ENCODE results near the gene CAPN11. TPM values are rescaled to one million over a fixed set of nuclear protein-coding genes. Genes with fewer than 3 reads are reported as not detected.

The CAPN11 gene
- total and polyA plus RNA-seq, 7 donors = 0.41 to 1.6 (median 0.71) TPM; not detected in 3

GRCh38 chr6:44156494-44157151 lies 2.0 kb upstream of the CAPN11 start:
- WGBS, 2 donors = 39 to 71% methylated on average over 9 of the region's 9 CpGs
- intact Hi-C loops (cut with DNase I) = no loop called here
- H3K4me3 ChIP-seq = no peak overlapping the region

DNA sequence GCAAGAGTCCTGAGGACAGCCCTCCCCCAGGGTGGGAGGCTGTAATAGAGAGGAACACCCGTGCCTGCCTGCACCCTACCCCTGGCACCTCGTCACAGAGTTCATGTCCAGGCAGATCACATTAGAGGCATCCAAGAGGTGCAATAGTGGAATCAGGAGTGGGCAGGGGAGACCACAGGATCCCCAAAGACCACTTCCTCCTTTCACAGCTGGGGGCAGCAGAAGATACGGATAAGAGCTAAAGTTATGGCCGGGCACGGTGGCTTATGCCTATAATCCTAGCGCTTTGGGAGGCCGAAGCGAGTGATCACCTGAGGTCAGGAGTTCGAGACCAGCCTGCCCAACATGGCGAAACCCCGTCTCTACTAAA lies 1.5 kb upstream of the CAPN11 start:
- no peaks in the 10 kb centered on the region for H3K27me3 ChIP-seq
- DNase-seq = no peak
- no peaks in the 10 kb centered on the region for H3K4me1 ChIP-seq
- H3K4me3 ChIP-seq = no peak overlapping the region
- no peaks in the 10 kb centered on the region for H3K9me3 ChIP-seq
- 87 to 90% methylated on average over 11 of the region's 11 CpGs for WGBS, 2 donors
- no peak overlapping the region for H3K27ac ChIP-seq
- peaks cover 0 to 7% (median 0%) of the 10 kb centered on the region in 4 donors for H3K36me3 ChIP-seq
- intact Hi-C loops (cut with DNase I) = no loop called here
- no peak for TF ChIP-seq POLR2A (IDR thresholded peaks at IDR 0.05)
- TF ChIP-seq EP300 (IDR thresholded peaks at IDR 0.05) = no peak
- no peak for TF ChIP-seq CTCF (IDR thresholded peaks at IDR 0.05)
- TF ChIP-seq POLR2AphosphoS5 (IDR thresholded peaks at IDR 0.05) = no peak

More at GRCh38 chr6:44156494-44157151, 2.0 kb upstream of the CAPN11 start:
- no peaks in the 10 kb centered on the region for H3K9me3 ChIP-seq
- TF ChIP-seq POLR2A (IDR thresholded peaks at IDR 0.05) = no peak
- no peak for TF ChIP-seq EP300 (IDR thresholded peaks at IDR 0.05)
- TF ChIP-seq POLR2AphosphoS5 (IDR thresholded peaks at IDR 0.05) = no peak
- TF ChIP-seq CTCF (IDR thresholded peaks at IDR 0.05) = no peak
- no peaks in the 10 kb centered on the region for H3K27me3 ChIP-seq
- peaks cover 0 to 7% (median 0%) of the 10 kb centered on the region in 4 donors for H3K36me3 ChIP-seq
- peaks cover 0 to 5% (median under 1%) of the 10 kb centered on the region in 4 donors for H3K4me1 ChIP-seq
- DNase-seq = no peak
- no peak overlapping the region for H3K27ac ChIP-seq

- H3K27ac ChIP-seq = no peak overlapping the region
- no peak overlapping the region for H3K4me3 ChIP-seq
- WGBS, 2 donors = 75 to 76% methylated on average over 8 of the region's 8 CpGs
- no peaks in the 10 kb centered on the region for H3K9me3 ChIP-seq
- TF ChIP-seq POLR2AphosphoS5 (IDR thresholded peaks at IDR 0.05) (no peak), EP300 (IDR thresholded peaks at IDR 0.05) (no peak), POLR2A (IDR thresholded peaks at IDR 0.05) (no peak), CTCF (IDR thresholded peaks at IDR 0.05) (no peak)
- intact Hi-C loops (cut with DNase I) = no loop called here
- no peaks in the 10 kb centered on the region for H3K4me1 ChIP-seq
- no peak for DNase-seq
- H3K36me3 ChIP-seq = no peaks in the 10 kb centered on the region
- H3K27me3 ChIP-seq = peaks cover 0 to 4% (median 0%) of the 10 kb centered on the region in 3 donors
These were observed 3.3 kb downstream of the CAPN11 start for GRCh38 chr6:44161997-44162338.

- Histone ChIP-seq H3K27me3 (peaks cover 0 to 4% (median 0%) of the 10 kb centered on the region in 3 donors), H3K4me3 (no peak overlapping the region), H3K9me3 (no peaks in the 10 kb centered on the region), H3K4me1 (no peaks in the 10 kb centered on the region), H3K27ac (no peak overlapping the region), H3K36me3 (no peaks in the 10 kb centered on the region)
- no peak for TF ChIP-seq POLR2AphosphoS5 (IDR thresholded peaks at IDR 0.05)
- no peak for TF ChIP-seq POLR2A (IDR thresholded peaks at IDR 0.05)
- TF ChIP-seq CTCF (IDR thresholded peaks at IDR 0.05) = no peak
- TF ChIP-seq EP300 (IDR thresholded peaks at IDR 0.05) = no peak
- DNase-seq = no peak
- intact Hi-C loops (cut with DNase I) = no loop called here
- WGBS, 2 donors = 83 to 85% methylated on average over 8 of the region's 8 CpGs
These were observed 4.4 kb downstream of the CAPN11 start for GRCh38 chr6:44162876-44163625.
